DND-41 (cell line): ENCODE measurements around the gene RAB3D.
A peak's percentile ranks its signal among the peaks of the same experiment; 100 is the strongest.

Source experiments
- ATAC-seq: fragments of 200-7000 bp; cut with Tn5 transposase; 3 replicates; pipeline ENCODE4 v1.9.1; 2021; ENCODE audit warnings: low read depth; ENCODE audit not compliant: insufficient read depth
- DNase-seq: peaks from one replicate; pipeline ENCODE4 v3.0.0-alpha.2; 2020
- H2AFZ ChIP-seq: 2 replicates; pipeline ENCODE4 v1.6.0; 2012; ENCODE audit warnings: low read depth, low read length
- H3K27ac ChIP-seq: 2 replicates; pipeline ENCODE4 v1.5.1; 2012; ENCODE audit warnings: low read length, inconsistent platforms
- H3K27me3 ChIP-seq: fragments of 200-600 bp; sonication (generic); 2 replicates; pipeline ENCODE4 v1.6.0; 2012; ENCODE audit warnings: low read length, mild to moderate bottlenecking, inconsistent platforms; ENCODE audit not compliant: insufficient read depth, poor library complexity
- H3K36me3 ChIP-seq: 2 replicates; pipeline ENCODE4 v1.5.1; 2012; ENCODE audit warnings: low read length, inconsistent platforms; ENCODE audit not compliant: insufficient read depth
- H3K4me1 ChIP-seq: 2 replicates; pipeline ENCODE4 v1.5.1; 2012; ENCODE audit warnings: mild to moderate bottlenecking, low read length; ENCODE audit not compliant: insufficient read depth
- H3K4me2 ChIP-seq: 2 replicates; pipeline ENCODE4 v1.6.0; 2012; ENCODE audit warnings: mild to moderate bottlenecking, moderate library complexity, low read length, inconsistent platforms; ENCODE audit not compliant: insufficient read depth
- H3K4me3 ChIP-seq, 2 experiments: fragments of 200-600 bp in 1 of 2; shearing (Covaris generic) in 1 of 2; 2 replicates each; pipeline ENCODE4 v1.5.1; 2012 to 2016; ENCODE audit warnings: inconsistent platforms in 2 of 2, low read length in 2 of 2, mild to moderate bottlenecking in 2 of 2, low read depth in 1 of 2, moderate library complexity in 1 of 2
- H3K79me2 ChIP-seq: 2 replicates; pipeline ENCODE4 v1.6.0; 2012; ENCODE audit warnings: low read length, inconsistent platforms; ENCODE audit not compliant: insufficient read depth
- H3K9ac ChIP-seq: 2 replicates; pipeline ENCODE4 v1.6.0; 2012; ENCODE audit warnings: low read depth, mild to moderate bottlenecking, inconsistent platforms, low read length, moderate library complexity
- H3K9me3 ChIP-seq: 2 replicates; pipeline ENCODE4 v1.5.1; 2012; ENCODE audit warnings: low read length, moderate library complexity, mild to moderate bottlenecking, inconsistent platforms; ENCODE audit not compliant: insufficient read depth, severe bottlenecking
- H4K20me1 ChIP-seq: 2 replicates; pipeline ENCODE4 v1.6.0; 2012; ENCODE audit warnings: low read length; ENCODE audit not compliant: insufficient read depth
- EZH2 ChIP-seq: IDR thresholded peaks from 3 replicates; pipeline ENCODE4 v1.6.1; 2012; ENCODE audit warnings: borderline replicate concordance, low read depth, mild to moderate bottlenecking, moderate library complexity, low read length, inconsistent platforms; ENCODE audit not compliant: severe bottlenecking
- TF ChIP-seq, protein P1 (sequence below): IDR thresholded peaks from 2 replicates; pipeline ENCODE4 v1.5.1; 2012; ENCODE audit warnings: borderline replicate concordance, low read length, moderate library complexity, mild to moderate bottlenecking; ENCODE audit not compliant: poor library complexity, severe bottlenecking; ENCODE audit errors: extremely low read depth

The RAB3D gene

DNA sequence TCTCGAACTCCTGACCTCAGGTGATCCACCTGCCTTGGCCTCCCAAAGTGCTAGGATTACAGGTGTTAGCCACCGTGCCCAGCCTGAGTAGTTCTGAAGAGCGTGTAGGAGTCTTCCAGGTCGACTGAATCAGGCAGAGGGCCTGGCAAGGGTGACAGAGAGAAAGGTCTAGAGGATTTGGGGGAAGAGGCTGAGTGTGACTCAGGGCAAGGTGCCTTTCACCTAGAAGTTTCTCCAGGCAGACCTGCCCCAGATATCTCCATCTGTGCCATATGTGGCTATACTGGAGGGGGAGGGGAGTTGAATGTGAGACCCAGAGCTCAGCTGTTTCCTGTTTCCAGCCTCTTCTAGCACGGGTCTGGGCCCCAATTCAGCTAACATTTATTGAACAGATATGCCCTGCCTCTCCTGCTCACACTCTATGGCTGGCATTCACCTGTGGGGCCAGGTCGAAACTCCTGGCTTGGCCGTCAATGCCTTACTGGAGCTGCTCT, 8.1 kb upstream of the RAB3D start:
- Histone ChIP-seq H3K9ac (no peak overlapping the region), H3K27ac (no peak overlapping the region), H3K4me2 (0 out of 2 replicates have a peak overlapping the region, but pooled peaks have one; percentile 9)

GRCh38 chr19:11346104-11346940, 6.9 kb upstream of the RAB3D start, which contains the start of the genes CCDC159 and TMEM205:
TSS of gene CCDC159 (plus strand) at chr19:11346519. CDS start at chr19:11346607, 88 bp downstream.
TSS of gene TMEM205 (minus strand) at chr19:11346268. CDS start at chr19:11345619, 649 bp downstream.
- H3K9ac ChIP-seq = peak within 1 kb of the TSS; percentile 66
- no peaks in the 10 kb centered on the region for H3K27me3 ChIP-seq
- peak within 1 kb of the TSS; percentile 47 to 95; a peak in 3 of 4 replicates for H3K4me3 ChIP-seq
- no peak for TF ChIP-seq EZH2
- TF ChIP-seq, protein P1, sequence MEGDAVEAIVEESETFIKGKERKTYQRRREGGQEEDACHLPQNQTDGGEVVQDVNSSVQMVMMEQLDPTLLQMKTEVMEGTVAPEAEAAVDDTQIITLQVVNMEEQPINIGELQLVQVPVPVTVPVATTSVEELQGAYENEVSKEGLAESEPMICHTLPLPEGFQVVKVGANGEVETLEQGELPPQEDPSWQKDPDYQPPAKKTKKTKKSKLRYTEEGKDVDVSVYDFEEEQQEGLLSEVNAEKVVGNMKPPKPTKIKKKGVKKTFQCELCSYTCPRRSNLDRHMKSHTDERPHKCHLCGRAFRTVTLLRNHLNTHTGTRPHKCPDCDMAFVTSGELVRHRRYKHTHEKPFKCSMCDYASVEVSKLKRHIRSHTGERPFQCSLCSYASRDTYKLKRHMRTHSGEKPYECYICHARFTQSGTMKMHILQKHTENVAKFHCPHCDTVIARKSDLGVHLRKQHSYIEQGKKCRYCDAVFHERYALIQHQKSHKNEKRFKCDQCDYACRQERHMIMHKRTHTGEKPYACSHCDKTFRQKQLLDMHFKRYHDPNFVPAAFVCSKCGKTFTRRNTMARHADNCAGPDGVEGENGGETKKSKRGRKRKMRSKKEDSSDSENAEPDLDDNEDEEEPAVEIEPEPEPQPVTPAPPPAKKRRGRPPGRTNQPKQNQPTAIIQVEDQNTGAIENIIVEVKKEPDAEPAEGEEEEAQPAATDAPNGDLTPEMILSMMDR = peak; percentile 48
- peaks cover 5% of the 10 kb centered on the region; the same call in 1 of the 2 replicates for H3K36me3 ChIP-seq
- H3K79me2 ChIP-seq = peaks cover 11% of the 10 kb centered on the region
- peak; percentile 100 for DNase-seq
- H2AFZ ChIP-seq = peak within 1 kb of the TSS; percentile 77
- H3K4me1 ChIP-seq = peaks cover 31% of the 10 kb centered on the region
- peak within 1 kb of the TSS; percentile 74 for H3K27ac ChIP-seq
- H3K4me2 ChIP-seq = peak within 1 kb of the TSS; percentile 78
- peaks cover 3% of the 10 kb centered on the region for H3K9me3 ChIP-seq
- peak; percentile 97 for ATAC-seq
- H4K20me1 ChIP-seq = no peaks in the 10 kb centered on the region

More for the DNA sequence above, 8.1 kb upstream of the RAB3D start:
- ATAC-seq = no peak
- peaks cover 11% of the 10 kb centered on the region for H3K79me2 ChIP-seq
- H4K20me1 ChIP-seq = no peaks in the 10 kb centered on the region
- no peak overlapping the region for H3K4me3 ChIP-seq
- no peak for TF ChIP-seq EZH2
- TF ChIP-seq, protein P1 = no peak
- H3K36me3 ChIP-seq = no peaks in the 10 kb centered on the region; the same call in 1 of the 2 replicates
- no peaks in the 10 kb centered on the region for H3K27me3 ChIP-seq
- DNase-seq = no peak
- H3K9me3 ChIP-seq = peaks cover 3% of the 10 kb centered on the region
- no peak overlapping the region for H2AFZ ChIP-seq
- H3K4me1 ChIP-seq = peaks cover 31% of the 10 kb centered on the region

- ATAC-seq (no peak), DNase-seq (no peak)
- peak overlapping the region; percentile 66 for H3K9ac ChIP-seq
- peaks cover 5% of the 10 kb centered on the region; the same call in 1 of the 2 replicates for H3K36me3 ChIP-seq
- H2AFZ ChIP-seq = peak overlapping the region; percentile 77
- H3K4me1 ChIP-seq = peaks cover 31% of the 10 kb centered on the region
- TF ChIP-seq, protein P1 = no peak
- TF ChIP-seq EZH2 = no peak
- peaks cover 3% of the 10 kb centered on the region for H3K9me3 ChIP-seq
- H3K27me3 ChIP-seq = no peaks in the 10 kb centered on the region
- H3K4me3 ChIP-seq = peak overlapping the region; percentile 47 to 95; a peak in 3 of 4 replicates
- H3K27ac ChIP-seq = peak overlapping the region; percentile 71
- peak overlapping the region; percentile 78 for H3K4me2 ChIP-seq
- no peaks in the 10 kb centered on the region for H4K20me1 ChIP-seq
- peaks cover 11% of the 10 kb centered on the region for H3K79me2 ChIP-seq
These were observed 5.8 kb upstream of the RAB3D start for GRCh38 chr19:11345122-11345803.
